B cell (primary cell): Measurements from ENCODE around the gene MED31. TPM values are rescaled to one million over a fixed set of nuclear protein-coding genes. Genes with fewer than 3 reads are reported as not detected.
"Not testable (repeated sequence)": the region's sequence is repeated elsewhere in the genome, so short reads cannot be mapped to it uniquely, and the experiment has no call there.

Experiments used
- ATAC-seq: fragments of 200-7000 bp; cut with Tn5 transposase; one replicate; pipeline ENCODE4 v1.10.0; 2021; ENCODE audit warnings: low read depth, mild to moderate bottlenecking, moderate number of reproducible peaks, moderate library complexity
- CTCF ChIA-PET: fragments of 350-600 bp; sonication (Branson Sonifier 250); formaldehyde crosslinking; loops from one replicate; lab custom pipeline; 2021; ENCODE audit warnings: antibody characterized with exemption, inconsistent platforms; lab: Charles Lee
- POLR2A ChIA-PET: fragments of 350-600 bp; sonication (Branson Sonifier 250); formaldehyde crosslinking; loops from one replicate; lab custom pipeline; 2021; ENCODE audit warnings: antibody characterized with exemption; lab: Charles Lee
- DNase-seq: peaks from one replicate; pipeline ENCODE4 v3.0.0; 2013
- H2AFZ ChIP-seq: 2 replicates; pipeline ENCODE4 v1.6.1; 2012; ENCODE audit warnings: mild to moderate bottlenecking, low read depth, low read length; ENCODE audit not compliant: insufficient read depth, poor library complexity, severe bottlenecking
- H3K27ac ChIP-seq, 2 donors: 1 replicate in 1 of 2; 2 replicates in 1 of 2; pipeline ENCODE4 v1.5.1; 2012 to 2013; ENCODE audit warnings: low read length in 2 of 2, mild to moderate bottlenecking in 2 of 2, moderate library complexity in 1 of 2
- H3K27me3 ChIP-seq, 4 experiments: fragments of 200-600 bp in 1 of 4; sonication (generic) in 1 of 4; replicated peaks in 1 of 4; 1 replicate in 2 of 4; 2 replicates in 2 of 4; pipeline versions ENCODE4 v1.6.1 to v1.7.0; 2013 to 2016; ENCODE audit warnings: low read length in 3 of 4, mild to moderate bottlenecking in 2 of 4, mixed read lengths in 1 of 4, moderate library complexity in 1 of 4; ENCODE audit not compliant: insufficient read depth in 4 of 4, control insufficient read depth in 3 of 4; ENCODE audit errors: control extremely low read depth in 1 of 4
- H3K36me3 ChIP-seq, 2 experiments: replicated peaks in 1 of 2; 1 replicate in 1 of 2; 2 replicates in 1 of 2; pipeline versions ENCODE4 v1.6.1 to v1.7.1; 2013; ENCODE audit warnings: low read length in 1 of 2; ENCODE audit not compliant: insufficient read depth in 2 of 2, control insufficient read depth in 1 of 2; ENCODE audit errors: control extremely low read depth in 1 of 2, extremely low read depth in 1 of 2
- H3K4me1 ChIP-seq, 2 donors: fragments of 200-600 bp in 1 of 2; sonication (generic) in 1 of 2; 1 replicate in 1 of 2; 2 replicates in 1 of 2; pipeline versions ENCODE4 v1.5.1 to v1.6.1; 2013 to 2017; ENCODE audit warnings: low read length in 2 of 2; ENCODE audit not compliant: control insufficient read depth in 2 of 2, insufficient read depth in 2 of 2
- H3K4me2 ChIP-seq: replicated peaks from 2 replicates; pipeline ENCODE3; 2012; ENCODE audit warnings: mild to moderate bottlenecking, low read depth, low read length; ENCODE audit not compliant: poor library complexity, severe bottlenecking
- H3K4me3 ChIP-seq, 5 experiments: fragments of 200-600 bp in 1 of 5; sonication (generic) in 1 of 5; 1 replicate in 3 of 5; 2 replicates in 2 of 5; pipeline versions ENCODE4 v1.5.1 to v1.7.0; 2011 to 2016; ENCODE audit warnings: low read length in 4 of 5, mild to moderate bottlenecking in 4 of 5, low read depth in 2 of 5, control low read depth in 1 of 5, moderate library complexity in 1 of 5; ENCODE audit not compliant: insufficient read depth in 1 of 5; ENCODE audit errors: control extremely low read depth in 1 of 5, extremely low read depth in 1 of 5
- H3K79me2 ChIP-seq: fragments of 200-600 bp; sonication (generic); one replicate; pipeline ENCODE4 v1.6.0; 2016; ENCODE audit warnings: low read length; ENCODE audit not compliant: control insufficient read depth, insufficient read depth
- H3K9ac ChIP-seq: fragments of 200-600 bp; sonication (generic); 2 replicates; pipeline ENCODE4 v1.6.1; 2017; ENCODE audit warnings: mild to moderate bottlenecking, low read length, moderate library complexity
- H3K9me3 ChIP-seq, 3 donors: one replicate each; pipeline versions ENCODE4 v1.6.1 to v1.7.1; 2013; ENCODE audit warnings: low read length in 2 of 3; ENCODE audit not compliant: control insufficient read depth in 2 of 3, insufficient read depth in 1 of 3; ENCODE audit errors: control extremely low read depth in 1 of 3
- H4K20me1 ChIP-seq: 2 replicates; pipeline ENCODE4 v1.6.0; 2012; ENCODE audit warnings: mild to moderate bottlenecking, low read length; ENCODE audit not compliant: insufficient read depth, control insufficient read depth, poor library complexity, severe bottlenecking
- H3K27ac Mint-ChIP-seq: one replicate; pipeline ENCODE4 v1.8.0; 2021; ENCODE audit warnings: mixed read lengths
- H3K27me3 Mint-ChIP-seq: one replicate; pipeline ENCODE4 v1.8.0; 2021; ENCODE audit warnings: mixed read lengths
- H3K4me1 Mint-ChIP-seq: one replicate; pipeline ENCODE4 v1.8.0; 2021; ENCODE audit warnings: mixed read lengths
- H3K4me3 Mint-ChIP-seq: one replicate; pipeline ENCODE4 v1.8.0; 2021; ENCODE audit warnings: mixed read lengths
- H3K9me3 Mint-ChIP-seq: one replicate; pipeline ENCODE4 v1.8.0; 2022; ENCODE audit warnings: mixed read lengths; ENCODE audit not compliant: insufficient read depth
- CTCF ChIP-seq: fragments of 200-600 bp; IDR thresholded peaks from one replicate; pipeline ENCODE4 v1.8.0; 2022; ENCODE audit warnings: antibody characterized with exemption, mild to moderate bottlenecking
- EZH2 ChIP-seq: IDR thresholded peaks from 2 replicates; pipeline ENCODE4 v1.6.1; 2012; ENCODE audit warnings: borderline replicate concordance, low read depth, mild to moderate bottlenecking, moderate library complexity, low read length; ENCODE audit not compliant: insufficient read depth, poor library complexity, severe bottlenecking
- WGBS: methylation state at CpG from one replicate; pipeline ENCODE4 v1.1.5; 2013; ENCODE audit warnings: missing lambda C conversion rate; ENCODE audit not compliant: insufficient coverage; 5-methylcytosine and 5-hydroxymethylcytosine counted together
- intact Hi-C: fragments of 100-400 bp; cut with micrococcal nuclease; formaldehyde crosslinking; loops from one replicate; pipeline ENCODE4 v1.10.0; 2022
- polyA plus RNA-seq: library from polyadenylated mRNA; depleted of rRNA; stranded (reverse); fragments of >200 nt; gene quantifications from 2 replicates; pipeline ENCODE4 v1.2.3, GENCODE V29; 2012
- total RNA-seq, 2 donors: library from RNA; stranded (reverse); fragments of 120-200 nt in 1 of 2; gene quantifications; 1 replicate in 1 of 2; 2 replicates in 1 of 2; pipeline versions ENCODE4 v1.2.3 to v1.2.4, GENCODE V29; 2013 to 2022

MED31 gene
- total and polyA plus RNA-seq, 2 donors (not counting 1 experiment from before 2014, with no cell fraction given), result 9.2 to 25.5 TPM

- Histone ChIP-seq H4K20me1 (no peaks in the 10 kb centered on the region), H3K79me2 (no peaks in the 10 kb centered on the region), H2AFZ (no peak overlapping the region), H3K9ac (no peak overlapping the region), H3K4me2 (no peak overlapping the region), H3K36me3 (no peaks in the 10 kb centered on the region), H3K27ac (no peak overlapping the region), H3K4me3 (no peak overlapping the region), H3K4me1 (no peaks in the 10 kb centered on the region), H3K9me3 (no peaks in the 10 kb centered on the region), H3K27me3 (peaks cover 0 to 15% (median 0%) of the 10 kb centered on the region in 4 experiments)
- POLR2A ChIA-PET, result no interaction called here
- intact Hi-C loops, result no loop called here
- TF ChIP-seq CTCF (no peak), EZH2 (no peak)
- DNase-seq (no peak), ATAC-seq (no peak)
- Mint-ChIP-seq H3K4me1 (no peaks in the 10 kb centered on the region), H3K27me3 (peaks cover 45% of the 10 kb centered on the region), H3K27ac (no peak overlapping the region), H3K4me3 (no peak overlapping the region), H3K9me3 (no peaks in the 10 kb centered on the region)
- CTCF ChIA-PET, result no interaction called here
- WGBS, result 96% methylated on average over 2 of the region's 2 CpGs
Observed at GRCh38 chr17:6695051-6695450, 43.6 kb upstream of the MED31 start.

- H4K20me1 ChIP-seq, H3K79me2 ChIP-seq, H3K36me3 ChIP-seq, H3K9me3 Mint-ChIP-seq, H3K4me3 Mint-ChIP-seq, POLR2A ChIA-PET, H3K9me3 ChIP-seq, H3K4me3 ChIP-seq, intact Hi-C loops, DNase-seq, H3K27ac ChIP-seq, CTCF ChIA-PET, H2AFZ ChIP-seq, H3K4me1 ChIP-seq, H3K4me1 Mint-ChIP-seq, H3K9ac ChIP-seq, H3K27ac Mint-ChIP-seq, H3K4me2 ChIP-seq, ATAC-seq: not testable (repeated sequence)
- WGBS, result 20% methylated on average over 2 of the region's 6 CpGs
- peaks cover 55% of the 10 kb centered on the region for H3K27me3 Mint-ChIP-seq
- peaks cover 0 to 15% (median 0%) of the 10 kb centered on the region in 4 experiments for H3K27me3 ChIP-seq
Observed at GRCh38 chr17:6691958-6692357, 40.6 kb upstream of the MED31 start.
